K562 (cell line): Measurements from ENCODE around the gene PRDM10. TPM values are rescaled to one million over a fixed set of nuclear protein-coding genes. Genes with fewer than 3 reads are reported as not detected.

Experiments used
- ATF6 ChIP-seq: sonication (generic); formaldehyde crosslinking; IDR thresholded peaks from 2 replicates; pipeline ENCODE4 v1.4.0; 2020; ENCODE audit warnings: mild to moderate bottlenecking, missing genetic modification reagents
- BACH1 ChIP-seq: fragments of 200-800 bp; sonication (Bioruptor generic); IDR thresholded peaks from 2 replicates; pipeline ENCODE4 v1.6.1; 2016; ENCODE audit warnings: missing genetic modification characterization, missing compliant biosample characterization
- CCAR2 ChIP-seq: fragments of 200-400 bp; formaldehyde crosslinking; IDR thresholded peaks from 2 replicates; pipeline ENCODE4 v1.6.1; 2017; ENCODE audit warnings: mild to moderate bottlenecking, low read depth, low read length
- EGR1 ChIP-seq: fragments of 450-650 bp; conservative IDR thresholded peaks from 2 replicates; pipeline ENCODE4 v1.6.1; 2017; ENCODE audit warnings: mild to moderate bottlenecking
- ETV5 ChIP-seq: sonication (generic); formaldehyde crosslinking; IDR thresholded peaks from 2 replicates; pipeline ENCODE4 v1.4.0; 2020; ENCODE audit warnings: low read depth, mild to moderate bottlenecking, missing genetic modification reagents
- FOXJ2 ChIP-seq: fragments of 200-800 bp; sonication (Bioruptor generic); IDR thresholded peaks from 2 replicates; pipeline ENCODE4 v1.6.1; 2016; ENCODE audit warnings: missing genetic modification characterization, missing compliant biosample characterization
- GATAD2B ChIP-seq: fragments of 450-650 bp; IDR thresholded peaks from 2 replicates; pipeline ENCODE4 v1.6.1; 2017; ENCODE audit warnings: mild to moderate bottlenecking, borderline replicate concordance
- KDM5B ChIP-seq: fragments of 200-600 bp; sonication (generic); IDR thresholded peaks from 2 replicates; pipeline ENCODE4 v1.6.1; 2012; ENCODE audit warnings: low read depth, mild to moderate bottlenecking, moderate library complexity, low read length, control low read depth, inconsistent platforms; ENCODE audit not compliant: insufficient replicate concordance
- MAFF ChIP-seq: IDR thresholded peaks from 2 replicates; pipeline ENCODE4 v1.6.1; 2012; ENCODE audit warnings: low read length, improper control_type of control experiment
- MAZ ChIP-seq, 2 experiments: fragments of 450-650 bp in 1 of 2; sonication (generic) in 1 of 2; formaldehyde crosslinking; IDR thresholded peaks in 1 of 2; conservative IDR thresholded peaks in 1 of 2; 2 replicates each; pipeline versions ENCODE4 v1.4.0 to v1.5.0; 2020; ENCODE audit warnings: mild to moderate bottlenecking in 1 of 2, missing genetic modification reagents in 1 of 2
- MYC ChIP-seq, 2 experiments: fragments of 250-450 bp in 1 of 2; sonication (Bioruptor Pico) in 1 of 2; IDR thresholded peaks; 2 replicates each; pipeline versions ENCODE4 v1.5.1 to v1.6.1; 2012 to 2021; ENCODE audit warnings: low read depth in 2 of 2, borderline replicate concordance in 1 of 2, improper control_type of control experiment in 1 of 2, low read length in 1 of 2, mild to moderate bottlenecking in 1 of 2, moderate library complexity in 1 of 2
- NFIC ChIP-seq: fragments of 450-650 bp; IDR thresholded peaks from 2 replicates; pipeline ENCODE4 v1.6.1; 2017; ENCODE audit warnings: mild to moderate bottlenecking, inconsistent platforms
- PHB ChIP-seq: fragments of 250-450 bp; sonication (Bioruptor Pico); IDR thresholded peaks from 2 replicates; pipeline ENCODE4 v1.5.0; 2021
- PRMT5 ChIP-seq: sonication (generic); formaldehyde crosslinking; IDR thresholded peaks from 2 replicates; pipeline ENCODE4 v1.5.0; 2020; ENCODE audit warnings: missing genetic modification reagents
- PYGO2 ChIP-seq: fragments of 450-650 bp; IDR thresholded peaks from 2 replicates; pipeline ENCODE4 v1.6.1; 2016; ENCODE audit warnings: mild to moderate bottlenecking, missing genetic modification characterization, moderate library complexity, missing compliant biosample characterization
- RBM22 ChIP-seq: fragments of 200-400 bp; formaldehyde crosslinking; IDR thresholded peaks from 2 replicates; pipeline ENCODE4 v1.6.1; 2018; ENCODE audit warnings: low read length, low read depth; ENCODE audit not compliant: poor library complexity, severe bottlenecking
- RCOR1 ChIP-seq, 2 experiments: IDR thresholded peaks; 2 replicates each; pipeline ENCODE4 v1.6.1; 2012; ENCODE audit warnings: low read depth in 2 of 2, low read length in 2 of 2, borderline replicate concordance in 1 of 2, improper control_type of control experiment in 1 of 2
- TAF1 ChIP-seq: IDR thresholded peaks from 2 replicates; pipeline ENCODE4 v1.6.1; 2011; ENCODE audit warnings: mild to moderate bottlenecking, low read length, moderate library complexity; ENCODE audit not compliant: insufficient read depth, control insufficient read depth, severe bottlenecking; ENCODE audit errors: extremely low read depth
- XRCC5 ChIP-seq: fragments of 200-400 bp; formaldehyde crosslinking; IDR thresholded peaks from 2 replicates; pipeline ENCODE4 v1.6.1; 2017; ENCODE audit warnings: low read depth, mild to moderate bottlenecking, low read length
- YY1 ChIP-seq, 3 experiments: IDR thresholded peaks; 2 replicates each; pipeline ENCODE4 v1.6.1; 2011; ENCODE audit warnings: low read length in 2 of 3, mild to moderate bottlenecking in 2 of 3, moderate library complexity in 2 of 3, borderline replicate concordance in 1 of 3, control low read depth in 1 of 3, low read depth in 1 of 3; ENCODE audit not compliant: insufficient read depth in 3 of 3, insufficient replicate concordance in 2 of 3, control insufficient read depth in 1 of 3, insufficient read length in 1 of 3; ENCODE audit errors: extremely low read depth in 1 of 3
- ZNF232 ChIP-seq: sonication (generic); formaldehyde crosslinking; IDR thresholded peaks from 2 replicates; pipeline ENCODE4 v1.8.0; 2022; ENCODE audit warnings: mild to moderate bottlenecking, missing genetic modification reagents
- ZNF41 ChIP-seq: fragments of 250-450 bp; sonication (Bioruptor Pico); conservative IDR thresholded peaks from 2 replicates; pipeline ENCODE4 v1.4.0; 2020; ENCODE audit warnings: mild to moderate bottlenecking
- ZNF436 ChIP-seq: fragments of 250-450, 450-650 bp; sonication (Bioruptor Pico); formaldehyde crosslinking; IDR thresholded peaks from 2 replicates; pipeline ENCODE4 v1.7.0; 2020; ENCODE audit warnings: mild to moderate bottlenecking
- ZNF551 ChIP-seq: fragments of 250-450 bp; sonication (Bioruptor Pico); IDR thresholded peaks from 2 replicates; pipeline ENCODE4 v1.5.0; 2021; ENCODE audit warnings: mild to moderate bottlenecking, moderate library complexity
- ZNF586 ChIP-seq: fragments of 450-650 bp; formaldehyde crosslinking; conservative IDR thresholded peaks from 2 replicates; pipeline ENCODE4 v1.4.0; 2020; ENCODE audit warnings: mild to moderate bottlenecking, moderate library complexity
- ZNF764 ChIP-seq: fragments of 250-450 bp; sonication (Bioruptor Pico); IDR thresholded peaks from 2 replicates; pipeline ENCODE4 v1.4.0; 2020; ENCODE audit warnings: low read depth, mild to moderate bottlenecking, moderate library complexity
- polyA plus RNA-seq, 8 experiments: library from polyadenylated mRNA; depleted of rRNA in 4 of 8; stranded (reverse) in 5 of 8; unstranded in 3 of 8; fragments of >200 nt; fragmentation: Nextera tagmentation in 2 of 8; fragmentation: Illumina TruSeq in 1 of 8; extraction: Ambion mirVana in 2 of 8; extraction: Trizol in 1 of 8; gene quantifications; 2 replicates each; pipeline versions ENCODE4 v1.2.1 to v1.2.3, GENCODE V29; 2011 to 2014; ENCODE audit warnings: inconsistent platforms in 1 of 8, missing spikeins in 1 of 8
- total RNA-seq, 7 experiments: library from RNA; depleted of rRNA in 6 of 7; stranded (reverse); fragments of >200 nt in 6 of 7; fragmentation: Illumina TruSeq in 2 of 7; extraction: Trizol in 2 of 7; gene quantifications; 2 replicates each; pipeline versions ENCODE4 v1.2.1 to v1.2.3, GENCODE V29; 2011 to 2021; ENCODE audit warnings: low replicate concordance in 1 of 7

PRDM10 gene
- total and polyA plus RNA-seq, 9 of the 15 experiments (the other 6 are each of a cell fraction or from before 2014, with no cell fraction given), result 0.89 to 9.3 (median 4.5) TPM

- TF ChIP-seq YY1 (IDR thresholded peaks at IDR 0.05; ENCODE audit: borderline replicate concordance in 1 of 3, control insufficient read depth in 1 of 3, extremely low read depth in 1 of 3, insufficient read depth in 3 of 3, insufficient read length in 1 of 3, insufficient replicate concordance in 2 of 3, low read depth in 1 of 3, low read length in 2 of 3), result no peak
- no peak for TF ChIP-seq ZNF436 (CRISPR knock-in tag)
- TF ChIP-seq ZNF586, result no peak
- peak; percentile 49; the same call in 1 of the 2 replicates for TF ChIP-seq NFIC
- no peak for TF ChIP-seq ZNF41 (CRISPR knock-in tag)
- TF ChIP-seq PYGO2 (tag), result no peak
- TF ChIP-seq TAF1, result peak; percentile 72
- TF ChIP-seq CCAR2, result no peak
- no peak for TF ChIP-seq MAFF
- TF ChIP-seq PRMT5 (CRISPR knock-in tag), result no peak
- TF ChIP-seq ZNF551 (CRISPR knock-in tag), result no peak
- TF ChIP-seq MAZ (CRISPR knock-in tag; conservative IDR thresholded peaks at IDR 0.05 in 1 of 2, IDR thresholded peaks at IDR 0.05 in 1 of 2), result peak; percentile 58 to 73; a peak in 3 of 4 replicates
- peak; percentile 34 for TF ChIP-seq RBM22
- TF ChIP-seq EGR1, result peak; percentile 74
- no peak for TF ChIP-seq GATAD2B
- no peak for TF ChIP-seq RCOR1 (IDR thresholded peaks at IDR 0.05; ENCODE audit: borderline replicate concordance in 1 of 2, low read depth in 2 of 2, low read length in 2 of 2)
- TF ChIP-seq KDM5B, result peak; percentile 85
- no peak for TF ChIP-seq ATF6 (CRISPR knock-in tag)
- no peak for TF ChIP-seq XRCC5
- no peak for TF ChIP-seq PHB (CRISPR knock-in tag)
- TF ChIP-seq FOXJ2, result 0 out of 2 replicates have a peak, but pooled peaks have one; percentile 41
- TF ChIP-seq BACH1 (tag), result no peak
- no peak for TF ChIP-seq ZNF764 (CRISPR knock-in tag)
- TF ChIP-seq ETV5, result no peak
- no peak for TF ChIP-seq MYC (IDR thresholded peaks at IDR 0.05; ENCODE audit: low read depth, low read length)
- TF ChIP-seq MYC (CRISPR knock-in tag; IDR thresholded peaks at IDR 0.05; ENCODE audit: borderline replicate concordance, low read depth), result no peak
- TF ChIP-seq ZNF232 (CRISPR knock-in tag), result no peak
Measured at GRCh38 chr11:129895126-129896041, 107.3 kb downstream of the PRDM10 start, which contains the start of gene NFRKB (continued).
